CD8-positive, alpha-beta memory T cell (primary cell): ENCODE measurements around the gene PLA2G4F. TPM values are rescaled to one million over a fixed set of nuclear protein-coding genes. Genes with fewer than 3 reads are reported as not detected.

Source experiments
- CTCF ChIA-PET: fragments of 350-600 bp; sonication (Branson Sonifier 250); formaldehyde crosslinking; loops from one replicate; lab custom pipeline; 2021; ENCODE audit warnings: antibody characterized with exemption; lab: Charles Lee
- POLR2A ChIA-PET: fragments of 350-600 bp; sonication (Branson Sonifier 250); formaldehyde crosslinking; loops from one replicate; lab custom pipeline; 2021; ENCODE audit warnings: antibody characterized with exemption; lab: Charles Lee
- DNase-seq, 5 donors: peaks; one replicate each; pipeline versions ENCODE4 v3.0.0 to v3.0.0-alpha.2; 2020 to 2022; ENCODE audit warnings: mixed read lengths in 1 of 5
- H3K27ac ChIP-seq: one replicate; pipeline ENCODE4 v1.7.0; 2013; ENCODE audit warnings: low read depth, mild to moderate bottlenecking, low read length, moderate library complexity
- H3K27me3 ChIP-seq: 2 replicates; pipeline ENCODE4 v1.7.0; 2013; ENCODE audit warnings: low read length, mild to moderate bottlenecking; ENCODE audit not compliant: insufficient read depth, poor library complexity, severe bottlenecking
- H3K36me3 ChIP-seq: 2 replicates; pipeline ENCODE4 v1.7.0; 2013; ENCODE audit warnings: mild to moderate bottlenecking, low read length, moderate library complexity; ENCODE audit not compliant: insufficient read depth
- H3K4me1 ChIP-seq: 2 replicates; pipeline ENCODE4 v1.7.0; 2013; ENCODE audit warnings: mild to moderate bottlenecking, low read length, moderate library complexity; ENCODE audit not compliant: insufficient read depth
- H3K4me3 ChIP-seq: 2 replicates; pipeline ENCODE4 v1.7.0; 2013; ENCODE audit warnings: mild to moderate bottlenecking, low read length
- H3K9me3 ChIP-seq: 2 replicates; pipeline ENCODE4 v1.7.0; 2013; ENCODE audit warnings: mild to moderate bottlenecking, low read length
- H3K27ac Mint-ChIP-seq, 8 donors: one replicate each; pipeline ENCODE4 v1.8.0; 2020 to 2021; ENCODE audit warnings: mixed read lengths in 8 of 8, mild to moderate bottlenecking in 6 of 8, inconsistent platforms in 3 of 8, moderate library complexity in 3 of 8
- H3K27me3 Mint-ChIP-seq, 2 donors: one replicate each; pipeline ENCODE4 v1.8.0; 2020 to 2021; ENCODE audit warnings: mixed read lengths in 2 of 2, mild to moderate bottlenecking in 1 of 2, moderate library complexity in 1 of 2
- H3K36me3 Mint-ChIP-seq, 3 donors: one replicate each; pipeline ENCODE4 v1.8.0; 2020 to 2021; ENCODE audit warnings: mixed read lengths in 3 of 3, inconsistent platforms in 1 of 3, mild to moderate bottlenecking in 1 of 3
- H3K4me1 Mint-ChIP-seq, 3 donors: one replicate each; pipeline ENCODE4 v1.8.0; 2020 to 2021; ENCODE audit warnings: mixed read lengths in 3 of 3, inconsistent platforms in 1 of 3, mild to moderate bottlenecking in 1 of 3
- H3K4me3 Mint-ChIP-seq, 7 donors: one replicate each; pipeline ENCODE4 v1.8.0; 2020 to 2021; ENCODE audit warnings: mixed read lengths in 7 of 7, mild to moderate bottlenecking in 6 of 7, moderate library complexity in 4 of 7, inconsistent platforms in 2 of 7
- H3K9me3 Mint-ChIP-seq, 5 donors: one replicate each; pipeline ENCODE4 v1.8.0; 2020 to 2022; ENCODE audit warnings: mixed read lengths in 5 of 5, mild to moderate bottlenecking in 3 of 5, moderate library complexity in 2 of 5, inconsistent platforms in 1 of 5
- polyA plus RNA-seq: library from polyadenylated mRNA; unstranded; fragments of 300-500 nt; fragmentation: Illumina TruSeq; gene quantifications from one replicate; pipeline ENCODE4 v1.2.3, GENCODE V29; 2021
- total RNA-seq, 2 experiments: library from RNA; stranded (reverse); gene quantifications; one replicate each; pipeline ENCODE4 v1.2.3, GENCODE V29; 2021

Gene PLA2G4F
- total and polyA plus RNA-seq, 3 experiments from 2014 or later = not detected

DNA sequence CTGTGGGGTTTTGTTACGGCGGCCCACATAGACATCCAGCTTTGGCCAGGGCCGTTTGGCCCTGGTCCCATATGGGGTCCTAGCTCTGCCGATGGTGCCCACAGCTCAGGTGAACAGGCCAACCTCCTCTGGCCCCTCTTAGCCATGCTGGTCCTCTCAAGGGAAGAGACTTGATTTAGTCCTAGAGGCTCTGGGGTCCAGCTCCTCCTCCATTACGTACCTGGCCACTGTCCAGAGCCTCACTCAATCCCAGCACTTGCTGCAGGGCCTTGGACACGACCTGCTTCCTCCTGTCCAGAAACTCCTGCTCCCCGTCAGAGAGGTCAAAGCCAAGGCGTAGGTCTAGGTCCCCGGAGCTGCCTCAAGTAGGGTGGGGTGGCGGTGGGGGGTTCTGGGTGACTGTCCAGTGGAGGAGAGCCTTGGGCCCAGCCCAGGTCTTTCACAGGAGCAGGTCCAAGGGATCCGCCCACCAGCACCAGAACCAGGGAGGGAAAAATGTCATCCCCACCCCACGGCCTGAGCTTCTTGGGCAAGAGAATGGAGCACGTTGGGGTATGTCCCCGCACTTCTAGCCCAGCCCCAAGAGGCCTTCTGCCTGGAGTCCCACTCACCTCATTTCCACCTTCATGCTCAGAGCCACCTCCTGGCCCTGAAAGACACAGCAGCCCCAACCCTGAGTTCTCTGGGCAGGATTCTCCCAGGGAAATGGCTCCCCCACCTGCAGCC lies 6.8 kb downstream of the PLA2G4F start:
- Mint-ChIP-seq H3K36me3 (no peaks in the 10 kb centered on the region), H3K27me3 (peaks cover 2 to 9% of the 10 kb centered on the region in 2 donors), H3K4me1 (no peaks in the 10 kb centered on the region), H3K27ac (no peak overlapping the region), H3K4me3 (no peak overlapping the region), H3K9me3 (no peaks in the 10 kb centered on the region)
- no peaks in the 10 kb centered on the region for H3K27me3 ChIP-seq
- H3K4me1 ChIP-seq = no peaks in the 10 kb centered on the region
- no peaks in the 10 kb centered on the region for H3K9me3 ChIP-seq
- H3K4me3 ChIP-seq = no peak overlapping the region
- CTCF ChIA-PET = interaction anchor here (0.6 kb wide), 1 partner anchor 80 kb away, joined by 3 read pairs; no protein-coding TSS in a partner anchor
- no peak for DNase-seq
- no peaks in the 10 kb centered on the region for H3K36me3 ChIP-seq
- POLR2A ChIA-PET = no interaction called here
- H3K27ac ChIP-seq = no peak overlapping the region

- Histone ChIP-seq H3K27ac (no peak overlapping the region), H3K9me3 (no peaks in the 10 kb centered on the region), H3K27me3 (no peaks in the 10 kb centered on the region), H3K36me3 (no peaks in the 10 kb centered on the region), H3K4me1 (no peaks in the 10 kb centered on the region), H3K4me3 (no peak overlapping the region)
- Mint-ChIP-seq H3K27ac (peak overlapping the region in 1 of 8 donors; percentile 29), H3K27me3 (peaks cover 2 to 9% of the 10 kb centered on the region in 2 donors), H3K4me3 (no peak overlapping the region), H3K9me3 (no peaks in the 10 kb centered on the region), H3K4me1 (no peaks in the 10 kb centered on the region), H3K36me3 (no peaks in the 10 kb centered on the region)
- CTCF ChIA-PET = no interaction called here
- no peak for DNase-seq
- POLR2A ChIA-PET = no interaction called here
Observed at GRCh38 chr15:42148808-42149492, 7.5 kb downstream of the PLA2G4F start.

DNA sequence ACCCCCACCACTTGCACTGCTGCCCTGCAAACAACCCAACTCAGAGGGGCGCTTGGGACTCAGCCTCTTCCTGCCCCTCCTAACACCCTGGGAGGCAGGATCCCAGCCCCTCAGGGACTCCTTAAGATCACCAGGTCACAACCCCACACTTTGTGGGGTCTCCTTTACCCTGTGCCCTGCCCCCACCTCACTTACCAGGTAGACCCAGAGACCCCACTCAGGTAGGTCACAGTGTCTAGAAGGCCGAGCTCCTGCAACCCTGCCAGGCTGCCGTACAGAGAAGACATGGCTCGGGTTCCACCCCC lies 9.1 kb downstream of the PLA2G4F start:
- DNase-seq = no peak
- Histone ChIP-seq H3K27me3 (no peaks in the 10 kb centered on the region), H3K36me3 (no peaks in the 10 kb centered on the region), H3K4me1 (no peaks in the 10 kb centered on the region), H3K27ac (no peak overlapping the region), H3K9me3 (no peaks in the 10 kb centered on the region), H3K4me3 (no peak overlapping the region)
- H3K27ac Mint-ChIP-seq = no peak overlapping the region
- H3K36me3 Mint-ChIP-seq = no peaks in the 10 kb centered on the region
- no peaks in the 10 kb centered on the region for H3K4me1 Mint-ChIP-seq
- no peak overlapping the region for H3K4me3 Mint-ChIP-seq
- POLR2A ChIA-PET = no interaction called here
- CTCF ChIA-PET = no interaction called here
- no peaks in the 10 kb centered on the region for H3K9me3 Mint-ChIP-seq
- peaks cover 4 to 13% of the 10 kb centered on the region in 2 donors for H3K27me3 Mint-ChIP-seq

- H3K9me3 Mint-ChIP-seq = no peaks in the 10 kb centered on the region
- ChIA-PET POLR2A (no interaction called here), CTCF (no interaction called here)
- H3K36me3 ChIP-seq = no peaks in the 10 kb centered on the region
- no peak overlapping the region for H3K27ac ChIP-seq
- no peaks in the 10 kb centered on the region for H3K4me1 ChIP-seq
- peak overlapping the region in 1 of 7 donors; percentile 27 for H3K4me3 Mint-ChIP-seq
- no peak for DNase-seq
- H3K9me3 ChIP-seq = no peaks in the 10 kb centered on the region
- H3K27me3 Mint-ChIP-seq = peaks cover 4 to 13% of the 10 kb centered on the region in 2 donors
- H3K4me3 ChIP-seq = no peak overlapping the region
- H3K36me3 Mint-ChIP-seq = no peaks in the 10 kb centered on the region
- no peaks in the 10 kb centered on the region for H3K27me3 ChIP-seq
- no peaks in the 10 kb centered on the region for H3K4me1 Mint-ChIP-seq
- no peak overlapping the region for H3K27ac Mint-ChIP-seq
Observed at GRCh38 chr15:42146551-42147430, 9.6 kb downstream of the PLA2G4F start.

GRCh38 chr15:42145546-42146455 lies 10.6 kb downstream of the PLA2G4F start:
- ChIA-PET POLR2A (no interaction called here), CTCF (interaction anchor here (0.6 kb wide), 1 partner anchor 520 kb away, joined by 3 read pairs; no protein-coding TSS in a partner anchor)
- Histone ChIP-seq H3K27ac (no peak overlapping the region), H3K36me3 (no peaks in the 10 kb centered on the region), H3K9me3 (no peaks in the 10 kb centered on the region), H3K4me3 (no peak overlapping the region), H3K4me1 (no peaks in the 10 kb centered on the region), H3K27me3 (no peaks in the 10 kb centered on the region)
- H3K27me3 Mint-ChIP-seq = peaks cover 6 to 9% of the 10 kb centered on the region in 2 donors
- no peaks in the 10 kb centered on the region for H3K9me3 Mint-ChIP-seq
- H3K4me1 Mint-ChIP-seq = no peaks in the 10 kb centered on the region
- H3K4me3 Mint-ChIP-seq = no peak overlapping the region
- H3K36me3 Mint-ChIP-seq = no peaks in the 10 kb centered on the region
- DNase-seq = no peak
- H3K27ac Mint-ChIP-seq = no peak overlapping the region

DNA sequence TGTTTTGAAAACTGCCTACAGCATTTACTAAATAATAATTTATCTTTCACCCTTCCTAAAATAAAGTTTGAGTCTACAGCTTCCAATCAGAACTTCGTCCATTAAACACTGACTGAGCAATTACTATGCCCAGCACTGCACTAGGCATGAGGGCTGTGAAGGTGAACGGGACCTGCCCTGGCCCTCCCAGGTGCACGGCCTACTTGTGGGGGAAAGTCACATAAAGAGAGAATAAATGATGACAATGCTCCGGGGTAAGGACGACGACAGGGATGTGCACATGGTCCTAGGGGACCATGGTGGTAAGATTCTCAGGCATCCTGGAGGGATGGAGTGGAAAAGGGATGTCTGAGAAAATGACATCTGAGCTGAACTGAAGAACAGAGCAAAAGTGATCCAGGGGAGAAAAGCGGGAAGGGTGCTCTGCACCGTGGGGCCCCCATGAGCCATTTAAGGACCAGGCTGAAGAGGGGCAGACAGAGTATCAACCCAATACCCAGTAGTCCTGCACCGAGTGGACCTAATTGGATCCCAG lies 11.5 kb downstream of the PLA2G4F start:
- Mint-ChIP-seq H3K9me3 (no peaks in the 10 kb centered on the region), H3K4me1 (no peaks in the 10 kb centered on the region), H3K27ac (no peak overlapping the region), H3K4me3 (no peak overlapping the region), H3K27me3 (peaks cover 6 to 9% of the 10 kb centered on the region in 2 donors), H3K36me3 (no peaks in the 10 kb centered on the region)
- DNase-seq = no peak
- Histone ChIP-seq H3K27me3 (no peaks in the 10 kb centered on the region), H3K9me3 (no peaks in the 10 kb centered on the region), H3K36me3 (no peaks in the 10 kb centered on the region), H3K4me1 (no peaks in the 10 kb centered on the region), H3K27ac (no peak overlapping the region), H3K4me3 (no peak overlapping the region)
- CTCF ChIA-PET = no interaction called here
- POLR2A ChIA-PET = no interaction called here

DNA sequence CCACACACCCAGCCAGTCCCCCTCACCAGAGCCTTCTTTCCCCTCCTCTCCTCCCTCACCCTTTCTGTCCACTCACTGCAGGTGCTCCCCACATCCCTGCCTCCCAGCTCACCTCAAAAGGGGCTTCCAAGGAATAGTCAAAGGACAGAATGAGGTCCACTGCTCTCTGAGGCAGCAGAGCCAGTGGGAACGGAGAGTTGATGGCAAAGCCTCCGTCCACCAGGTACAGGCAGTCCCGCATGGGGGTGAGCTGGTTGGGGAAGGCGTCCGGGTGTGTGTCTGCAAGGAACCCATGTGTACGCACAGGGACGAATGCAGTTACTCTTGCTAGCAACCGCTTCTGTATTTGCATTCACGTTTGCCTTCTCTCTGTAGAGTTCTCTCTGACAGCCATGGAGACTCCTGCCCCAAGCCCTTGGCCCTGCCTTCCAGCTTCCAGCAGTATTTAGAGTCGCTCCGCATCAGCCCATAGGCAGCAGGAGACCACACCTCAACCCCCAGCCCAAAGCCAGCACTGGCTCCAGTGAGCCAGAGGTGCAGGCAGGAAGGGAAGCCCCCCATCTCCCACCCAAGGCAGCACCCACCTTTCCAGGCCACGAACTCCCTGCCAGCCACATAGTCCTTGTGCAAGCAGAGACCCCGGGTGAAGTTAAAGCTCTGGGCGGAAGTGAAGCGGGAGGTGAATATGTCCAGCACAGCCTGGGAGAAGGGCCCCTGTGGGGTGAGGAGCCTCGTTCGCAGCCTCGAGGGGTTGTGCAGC lies 12.4 kb downstream of the PLA2G4F start:
- DNase-seq = no peak
- H3K36me3 ChIP-seq = no peaks in the 10 kb centered on the region
- no peaks in the 10 kb centered on the region for H3K4me1 Mint-ChIP-seq
- ChIA-PET POLR2A (no interaction called here), CTCF (no interaction called here)
- no peaks in the 10 kb centered on the region for H3K27me3 ChIP-seq
- H3K27ac ChIP-seq = no peak overlapping the region
- H3K27ac Mint-ChIP-seq = no peak overlapping the region
- H3K4me3 Mint-ChIP-seq = no peak overlapping the region
- H3K4me1 ChIP-seq = no peaks in the 10 kb centered on the region
- no peak overlapping the region for H3K4me3 ChIP-seq
- no peaks in the 10 kb centered on the region for H3K36me3 Mint-ChIP-seq
- peaks cover 6 to 9% of the 10 kb centered on the region in 2 donors for H3K27me3 Mint-ChIP-seq
- H3K9me3 ChIP-seq = no peaks in the 10 kb centered on the region
- H3K9me3 Mint-ChIP-seq = no peaks in the 10 kb centered on the region
